ENCODE results near the gene FGF14.

FGF14 gene

DNA sequence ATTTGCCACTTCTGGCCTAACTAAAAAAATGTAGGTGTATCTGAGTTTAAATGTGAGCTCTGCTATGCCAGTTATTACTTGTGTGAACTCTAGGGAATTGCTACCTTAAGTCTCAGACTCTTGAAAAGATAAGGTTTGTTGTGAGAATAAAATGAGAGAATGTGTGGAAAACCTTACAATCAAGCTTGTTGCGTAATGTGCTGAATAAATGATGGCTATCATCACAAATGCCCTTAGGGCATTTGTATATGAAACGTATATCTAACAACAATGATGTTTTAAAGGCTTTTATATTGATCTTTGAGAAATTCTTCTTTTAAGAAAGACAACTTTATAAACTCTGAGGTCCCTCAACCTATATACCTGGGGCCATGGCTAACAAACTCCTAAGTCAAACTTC is 564.6 kb downstream of the FGF14 start:
- DNase-seq: no peak

DNA sequence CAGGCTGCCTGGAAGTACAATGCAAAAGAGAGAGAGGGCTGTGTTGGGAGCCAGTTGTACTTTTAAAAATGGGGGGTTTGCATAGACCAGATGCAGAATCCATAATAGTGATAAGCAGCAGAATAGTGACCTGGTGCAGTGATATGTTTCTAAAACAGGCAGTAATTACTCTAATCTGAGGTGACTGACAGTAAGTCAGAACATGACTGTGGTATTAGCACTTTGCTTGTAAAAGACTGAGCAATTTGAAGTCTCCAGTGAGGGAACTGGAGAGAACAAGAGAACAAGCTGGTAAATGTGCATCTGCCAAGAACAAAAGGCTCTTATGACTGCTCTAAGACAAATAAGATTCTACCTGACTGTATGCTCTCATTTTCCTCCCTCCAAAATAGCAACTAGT is 565.9 kb downstream of the FGF14 start:
- no peak for DNase-seq

DNA sequence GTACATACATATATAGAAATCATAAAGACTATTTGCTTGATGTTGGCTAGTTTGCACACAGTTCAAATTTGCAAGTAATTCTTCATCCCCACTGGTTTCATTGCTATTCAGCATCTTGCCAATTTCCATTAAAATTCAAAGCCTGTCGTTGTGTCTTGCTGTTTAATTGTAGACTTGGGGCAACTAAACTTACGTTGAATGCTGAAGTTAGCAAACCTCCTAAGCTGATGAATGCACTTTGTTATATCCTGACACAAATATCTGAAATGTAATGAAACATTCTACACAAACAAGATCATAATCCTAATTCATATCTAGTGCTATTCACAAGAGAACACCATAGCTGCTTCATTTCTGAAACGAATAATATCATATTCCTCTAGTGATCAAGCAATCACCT is 568.2 kb downstream of the FGF14 start:
- no peak for DNase-seq

DNA sequence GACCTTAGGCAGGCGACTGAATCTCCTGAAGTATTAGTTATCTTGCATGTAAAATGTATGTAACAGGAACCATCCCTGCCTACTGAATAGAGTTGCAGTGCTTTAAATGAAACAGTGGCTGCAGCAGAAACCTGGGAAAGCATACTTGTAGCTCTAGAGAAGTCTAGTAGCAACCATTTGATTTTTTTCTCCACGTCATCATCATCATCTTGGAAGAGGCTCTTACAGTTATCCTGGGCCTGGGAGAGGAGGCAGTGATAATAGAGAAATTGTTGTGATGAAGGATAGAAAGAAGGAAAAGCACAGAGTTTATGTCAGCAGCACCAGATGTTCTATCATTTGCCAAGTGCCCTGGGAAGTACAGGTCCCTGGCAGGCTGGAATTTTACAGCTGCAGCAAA is 571.8 kb downstream of the FGF14 start:
- DNase-seq: no peak

DNA sequence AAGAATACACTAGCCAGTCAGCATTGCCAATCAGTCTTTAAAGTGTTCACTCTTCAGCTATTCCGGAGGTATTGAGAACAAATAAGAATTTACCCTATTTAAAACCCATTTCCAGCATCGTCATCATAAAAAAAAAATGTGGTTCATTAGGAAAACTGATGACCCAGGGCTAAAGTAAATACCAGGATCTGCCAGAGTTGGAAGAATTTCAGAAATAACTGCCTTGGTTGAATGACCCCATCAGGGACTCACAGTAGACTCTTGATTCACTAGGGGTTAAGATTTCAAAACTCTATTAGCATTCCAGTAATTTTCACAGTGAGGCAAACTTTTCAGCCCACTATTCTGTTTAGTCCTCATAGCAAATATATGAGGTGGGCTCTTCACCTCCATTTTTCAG is 572.4 kb downstream of the FGF14 start:
- DNase-seq: no peak

DNA sequence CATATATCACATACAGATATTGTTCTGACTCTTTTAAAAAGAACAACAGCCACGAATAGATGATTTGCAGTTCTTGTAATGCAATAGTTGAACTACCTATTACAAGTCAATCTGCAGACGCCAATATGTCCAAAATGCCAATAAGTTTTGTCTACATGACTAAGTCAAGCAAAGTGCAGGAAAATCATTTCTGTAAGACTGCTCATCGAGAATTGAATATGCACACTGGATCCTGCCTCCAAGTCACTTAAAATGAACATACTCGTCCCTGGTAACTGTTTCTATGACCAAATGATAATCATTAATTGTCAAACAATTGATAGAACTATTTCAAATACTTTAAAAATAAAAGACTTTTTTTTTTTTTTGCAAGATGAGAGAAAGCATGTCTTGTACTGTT is 573.7 kb downstream of the FGF14 start:
- DNase-seq: no peak

DNA sequence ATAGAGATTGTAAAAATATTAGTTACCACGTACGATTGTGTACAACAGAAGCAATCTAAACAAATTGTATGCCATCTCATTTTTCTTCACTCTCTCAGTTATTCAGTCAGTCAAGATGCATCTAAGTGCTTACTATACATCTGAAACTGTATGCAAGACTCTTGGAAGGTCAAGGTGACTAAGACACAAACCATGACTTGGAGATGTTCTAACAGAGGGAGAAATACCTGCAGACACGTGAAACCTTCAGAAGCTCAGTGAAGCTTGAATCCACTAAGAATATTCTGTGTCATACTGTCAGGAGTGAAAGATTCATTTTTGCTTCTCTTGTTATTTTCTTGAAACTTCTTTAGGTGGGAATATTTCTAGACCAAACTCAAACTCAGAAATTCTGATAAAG is 584.0 kb downstream of the FGF14 start:
- DNase-seq: no peak

DNA sequence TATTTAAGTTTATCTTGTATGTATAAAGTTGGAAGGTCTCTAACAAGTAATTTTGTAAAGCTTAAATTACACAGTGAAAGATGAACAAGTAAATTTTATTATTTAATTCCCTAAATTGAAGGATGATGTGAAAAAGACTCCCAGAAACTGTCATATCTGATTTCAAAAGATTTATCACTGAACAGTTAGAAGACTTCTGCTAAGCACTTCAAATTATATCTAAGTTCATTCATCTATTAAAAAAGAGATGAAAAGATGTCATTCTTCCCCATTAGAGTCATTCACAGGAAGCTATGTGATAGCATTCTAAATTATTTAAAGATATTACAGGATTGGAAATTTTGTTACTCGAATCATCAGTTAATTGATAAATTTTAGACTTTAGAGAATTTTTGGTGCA is 590.0 kb downstream of the FGF14 start:
- no peak for DNase-seq

DNA sequence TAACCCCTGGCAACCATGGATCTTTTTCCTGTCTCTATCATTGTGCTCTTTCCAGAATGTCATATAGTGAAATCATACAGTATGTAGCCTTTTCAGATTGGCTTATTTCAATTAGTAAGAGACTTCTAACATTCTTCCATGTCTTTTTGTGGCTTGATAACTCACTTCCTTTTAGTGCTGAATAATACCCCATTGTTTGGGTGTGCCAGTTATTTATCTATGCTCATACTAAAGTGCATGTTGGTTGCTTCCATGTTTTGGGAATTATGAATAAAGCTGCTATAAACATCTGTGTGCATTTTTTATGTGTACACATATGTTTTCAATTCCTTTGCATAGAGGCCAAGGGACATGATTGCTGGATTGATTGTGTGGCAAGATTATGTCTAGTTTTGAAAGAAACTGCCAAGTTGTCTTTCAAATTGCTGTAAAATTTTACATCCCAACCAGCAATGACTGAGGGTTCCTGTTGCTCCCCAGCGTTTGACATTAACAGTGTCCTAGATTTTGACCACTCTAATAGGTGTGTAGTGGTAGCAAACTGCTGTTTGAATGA is 590.5 kb downstream of the FGF14 start:
- no peak for DNase-seq

DNA sequence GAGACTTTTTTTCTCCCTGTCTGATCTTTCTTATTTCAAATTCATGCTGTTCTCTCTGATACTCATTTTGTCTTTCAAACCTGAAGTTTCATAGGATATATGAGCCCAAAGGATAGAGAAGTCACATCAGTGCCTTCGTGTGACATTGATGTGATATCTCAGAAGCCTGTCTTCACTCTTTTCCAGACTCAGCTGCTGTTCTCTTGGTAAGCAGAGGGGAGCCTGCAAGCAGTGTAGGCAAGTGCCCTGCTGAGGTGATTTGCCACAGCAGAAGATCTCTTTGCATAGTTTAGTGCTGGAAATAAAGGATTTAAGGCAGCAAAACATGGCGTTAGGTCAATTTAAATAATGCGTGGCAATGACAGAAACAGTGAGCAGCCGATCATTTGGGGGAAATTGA is 602.7 kb downstream of the FGF14 start:
- no peak for DNase-seq

DNA sequence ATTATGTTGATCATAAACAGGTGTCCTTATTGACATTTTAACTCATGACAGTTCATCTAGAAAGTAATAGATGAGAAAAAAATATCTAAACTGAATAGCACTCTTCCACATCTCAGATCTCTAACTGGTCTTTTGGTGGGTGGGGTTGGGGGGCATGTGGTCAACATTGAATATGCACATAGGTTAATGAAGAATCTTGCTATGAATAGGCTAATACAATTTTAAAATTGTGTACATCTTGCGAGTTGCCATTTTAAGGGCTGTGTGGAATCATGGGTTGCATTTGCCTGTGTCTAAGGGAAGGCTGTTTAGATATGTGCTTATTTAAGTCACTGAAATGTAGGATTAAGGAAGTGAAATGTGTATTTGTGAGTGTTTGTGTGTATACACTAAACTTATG is 603.4 kb downstream of the FGF14 start:
- DNase-seq: no peak

DNA sequence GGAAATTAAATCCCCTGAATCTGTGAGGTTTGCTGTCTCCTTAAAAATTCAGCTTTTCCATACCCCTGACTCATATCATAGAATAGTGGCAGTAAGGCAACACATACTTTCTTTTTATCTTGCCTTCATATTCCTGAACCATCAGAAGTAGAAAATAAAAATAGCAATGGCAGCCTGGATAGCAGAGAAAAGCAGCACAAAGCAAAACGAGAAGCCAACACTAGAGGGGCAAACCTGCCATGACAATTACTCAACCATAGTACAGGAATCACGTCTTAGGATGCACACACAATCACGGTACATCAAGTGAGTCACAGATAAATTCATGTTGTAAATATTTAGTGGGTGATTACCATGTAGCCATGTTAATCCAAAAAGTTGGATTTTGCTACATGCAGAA is 606.4 kb downstream of the FGF14 start:
- DNase-seq: no peak

DNA sequence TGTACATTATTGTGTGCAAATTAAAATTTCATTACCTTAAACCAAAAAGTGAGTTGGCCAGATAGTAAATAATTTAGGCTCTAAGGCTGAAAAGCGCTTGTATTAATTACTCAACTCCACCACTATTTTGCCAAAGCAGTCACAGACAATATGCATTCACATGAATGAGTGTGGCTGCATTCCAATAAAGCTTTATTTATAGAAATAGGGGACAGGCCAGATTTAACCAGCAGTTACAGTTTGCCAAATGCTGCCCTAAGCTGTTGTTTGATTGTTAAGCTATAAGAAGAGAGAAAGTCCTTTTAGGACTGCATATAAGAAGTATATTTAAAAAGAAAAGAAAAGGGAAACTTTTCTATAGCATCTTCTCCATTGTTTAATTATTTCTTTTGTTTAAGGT is 606.8 kb downstream of the FGF14 start:
- no peak for DNase-seq

DNA sequence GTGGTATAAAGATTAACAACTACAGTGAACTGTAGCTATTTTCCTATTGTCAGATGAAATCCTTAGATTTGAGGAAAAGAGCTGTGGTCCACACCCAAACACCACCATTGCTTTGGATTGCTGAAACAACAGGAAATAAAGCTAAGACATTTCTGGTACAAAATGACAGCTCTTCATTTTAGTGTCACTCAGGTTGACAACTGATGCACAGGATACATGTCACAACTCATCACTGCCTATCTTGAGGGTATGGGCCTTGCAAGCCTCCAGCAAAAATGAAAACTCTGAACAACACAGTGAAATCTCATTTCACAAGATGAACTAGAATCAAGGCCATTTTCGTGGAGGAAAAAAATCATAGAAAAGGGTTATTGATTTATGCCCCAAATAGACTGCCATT is 609.7 kb downstream of the FGF14 start:
- no peak for DNase-seq

DNA sequence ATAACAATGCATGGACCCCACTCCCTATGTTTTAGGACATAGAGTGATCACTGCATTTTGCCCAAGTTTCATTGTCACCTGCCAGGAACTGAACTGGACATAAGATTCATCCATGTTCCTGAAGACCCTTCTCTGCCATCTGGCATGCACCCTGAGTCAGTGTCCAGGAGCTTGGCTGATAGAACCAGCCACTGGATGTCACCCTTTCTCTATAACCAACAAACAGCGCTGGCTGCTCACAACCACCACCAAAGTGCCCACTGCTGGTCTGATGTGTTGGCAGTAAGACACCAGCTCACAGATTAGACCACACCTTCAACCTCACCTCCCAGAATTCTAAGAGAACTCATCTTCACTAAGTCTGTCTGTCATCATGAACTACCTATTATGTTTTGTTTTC is 616.0 kb downstream of the FGF14 start:
- peak; percentile 0 for DNase-seq

DNA sequence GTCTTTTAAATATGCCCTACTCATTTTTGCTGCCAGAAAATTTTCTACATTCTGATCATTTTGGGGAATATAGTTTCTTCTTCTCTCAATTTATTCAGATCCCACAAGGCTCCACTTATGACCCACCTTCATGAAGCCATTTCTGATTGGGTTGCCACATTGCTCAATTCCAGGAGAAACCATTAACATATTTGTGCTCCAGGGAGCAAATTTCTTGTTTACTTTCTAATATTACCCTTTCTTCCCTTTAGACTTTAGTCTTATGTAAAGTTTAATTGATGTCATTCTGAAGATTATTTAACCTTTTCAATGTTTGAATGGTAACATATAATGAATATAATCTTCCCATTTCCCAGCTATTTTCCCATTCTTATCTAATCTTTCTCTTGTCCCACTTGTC is 617.5 kb downstream of the FGF14 start:
- DNase-seq: no peak

DNA sequence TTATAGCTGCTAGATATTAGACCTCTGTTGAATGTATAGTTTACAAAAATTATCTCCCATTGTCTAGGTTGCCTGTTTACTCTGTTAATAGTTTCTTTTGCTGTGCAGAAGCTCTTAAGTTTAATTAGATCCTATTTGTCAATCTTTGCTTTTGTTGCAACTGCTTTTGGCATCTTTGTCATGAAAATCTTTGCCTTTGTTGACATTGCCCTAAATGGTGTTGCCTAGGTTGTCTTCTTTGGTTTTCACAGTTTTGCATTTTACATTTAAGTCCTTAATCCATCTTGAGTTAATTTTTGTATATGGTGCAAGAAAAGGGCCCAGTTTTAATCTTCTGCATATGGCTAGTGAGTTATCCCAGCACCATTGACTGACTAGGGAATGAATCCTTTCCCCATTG is 618.3 kb downstream of the FGF14 start:
- no peak for DNase-seq

DNA sequence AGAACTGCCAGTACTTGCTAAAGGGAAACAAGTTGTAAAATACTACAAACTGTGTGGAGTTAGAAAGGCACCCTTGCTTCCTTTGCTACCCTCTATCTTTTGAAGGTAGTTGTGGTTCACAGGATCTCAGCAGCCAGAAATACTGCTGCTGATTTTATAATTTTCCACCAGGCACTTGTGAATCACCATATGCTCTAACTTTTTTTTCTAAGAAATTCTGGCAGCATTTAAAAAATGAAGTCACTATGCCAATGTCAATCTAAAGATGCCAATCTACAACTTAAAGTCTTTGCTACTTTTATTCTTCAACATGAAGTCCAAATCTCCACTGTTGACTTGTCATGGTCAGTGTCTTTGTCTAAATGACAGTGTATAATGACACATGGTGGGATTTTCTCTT is 621.6 kb downstream of the FGF14 start:
- no peak for DNase-seq

DNA sequence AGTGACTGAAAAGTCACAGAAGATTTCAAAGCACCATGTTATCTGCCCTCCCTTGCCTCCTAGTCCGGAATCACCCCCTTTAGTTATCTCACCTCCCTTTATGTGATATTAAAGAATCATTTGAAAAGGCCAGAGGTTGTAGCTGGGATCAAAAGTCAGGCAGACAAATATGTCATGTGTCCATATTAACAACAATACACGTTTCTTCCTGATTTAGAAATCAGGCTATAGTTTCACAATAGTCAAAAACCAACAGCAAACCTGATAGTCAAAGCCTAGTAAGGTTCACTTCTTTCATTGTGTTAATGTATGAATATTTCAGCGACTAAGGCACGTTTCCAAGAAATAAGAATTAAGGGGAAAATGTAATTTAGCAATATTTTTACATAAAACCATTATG is 622.7 kb downstream of the FGF14 start:
- DNase-seq: no peak

DNA sequence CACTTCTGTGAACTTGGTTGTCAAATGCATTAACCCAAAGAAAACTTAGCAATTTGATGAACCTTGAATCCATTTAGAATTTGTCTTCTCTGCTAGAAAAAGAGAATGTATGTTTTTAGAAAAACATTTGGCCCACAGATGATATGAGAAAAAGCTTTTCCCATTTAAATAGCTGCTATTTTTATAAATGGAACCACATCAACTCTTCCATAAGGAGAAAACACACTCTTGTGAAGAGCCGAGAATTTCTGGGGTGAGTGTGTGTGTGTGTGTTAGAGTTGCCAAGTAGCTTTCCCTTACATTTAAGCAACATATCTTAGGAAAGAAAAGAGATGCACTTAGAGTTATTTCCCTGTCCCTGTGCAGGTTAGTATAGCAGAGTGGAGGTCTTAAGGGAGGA is 626.6 kb downstream of the FGF14 start:
- DNase-seq: no peak

DNA sequence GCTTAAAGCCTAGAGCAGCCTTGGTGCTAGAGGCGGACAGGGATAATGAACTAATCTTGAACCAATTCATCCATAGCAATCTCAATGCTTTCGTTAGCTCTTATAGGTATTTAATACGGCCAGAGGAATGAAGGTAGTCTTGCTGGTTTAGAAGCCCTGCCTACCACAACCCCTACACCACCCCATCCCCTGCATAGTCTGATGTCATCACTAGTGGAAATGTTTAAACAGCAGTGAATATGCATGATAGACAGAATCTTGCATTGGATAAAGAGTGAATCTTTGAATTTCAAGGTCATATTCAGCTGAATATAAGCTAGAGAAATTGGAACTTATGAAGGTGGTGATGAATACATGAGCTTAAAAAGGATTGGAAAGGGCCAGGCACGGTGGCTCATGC is 627.5 kb downstream of the FGF14 start:
- no peak for DNase-seq

DNA sequence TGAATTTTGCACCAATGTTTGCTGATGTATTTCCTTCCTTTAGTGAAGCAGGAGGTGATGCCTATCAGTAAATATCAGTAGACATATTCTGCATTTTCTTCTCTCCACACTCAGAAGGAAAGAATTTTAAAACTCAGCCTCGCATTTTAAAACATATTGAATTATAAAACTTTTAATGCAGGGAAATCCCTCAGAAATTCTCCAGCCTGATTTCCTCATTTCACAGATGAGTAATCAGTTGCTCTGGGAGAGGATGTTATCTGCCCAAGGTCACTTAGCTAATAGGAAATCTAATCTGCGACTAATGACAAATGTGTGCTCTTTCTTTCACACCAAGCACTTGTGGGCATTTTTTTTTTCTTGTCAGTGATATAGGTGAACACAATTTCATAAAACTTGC is 628.8 kb downstream of the FGF14 start:
- no peak for DNase-seq

DNA sequence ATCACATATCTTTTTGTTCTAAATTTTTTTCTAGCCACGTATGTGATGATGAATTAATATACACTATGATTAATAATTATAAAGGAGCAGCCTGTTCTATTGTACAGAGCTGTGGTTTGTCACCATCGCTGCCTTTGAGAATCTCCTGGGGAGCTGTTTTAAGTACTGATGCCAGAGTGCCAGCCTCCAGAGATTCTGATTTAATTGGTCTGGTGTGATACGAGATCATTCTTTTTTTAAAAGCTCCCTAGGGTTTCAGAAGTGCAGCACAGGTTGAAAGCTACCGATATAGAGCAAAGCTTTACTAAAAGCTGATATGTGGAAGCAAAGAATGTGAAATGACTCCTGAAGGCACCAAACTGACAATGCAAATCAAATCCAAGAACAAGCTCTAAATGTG is 634.7 kb downstream of the FGF14 start:
- no peak for DNase-seq

DNA sequence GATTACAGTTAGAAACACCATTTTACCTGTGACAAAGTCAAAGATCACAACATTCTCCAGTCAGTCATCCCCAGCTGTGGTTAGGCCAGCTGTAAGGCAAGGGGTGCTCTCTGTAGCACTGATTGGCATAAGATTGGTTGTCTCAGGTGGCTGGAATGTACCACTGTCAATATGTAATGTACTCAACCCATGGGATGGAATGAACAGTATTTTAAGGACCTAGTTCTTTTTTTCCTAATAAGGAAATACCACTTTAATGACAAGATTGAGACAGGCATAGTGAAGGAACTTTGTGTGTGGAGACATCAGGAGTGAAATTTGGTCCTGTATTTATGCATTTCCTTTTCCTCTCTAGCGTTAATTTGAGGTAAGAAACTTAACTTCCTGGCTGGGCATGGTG is 638.7 kb downstream of the FGF14 start:
- DNase-seq: no peak

DNA sequence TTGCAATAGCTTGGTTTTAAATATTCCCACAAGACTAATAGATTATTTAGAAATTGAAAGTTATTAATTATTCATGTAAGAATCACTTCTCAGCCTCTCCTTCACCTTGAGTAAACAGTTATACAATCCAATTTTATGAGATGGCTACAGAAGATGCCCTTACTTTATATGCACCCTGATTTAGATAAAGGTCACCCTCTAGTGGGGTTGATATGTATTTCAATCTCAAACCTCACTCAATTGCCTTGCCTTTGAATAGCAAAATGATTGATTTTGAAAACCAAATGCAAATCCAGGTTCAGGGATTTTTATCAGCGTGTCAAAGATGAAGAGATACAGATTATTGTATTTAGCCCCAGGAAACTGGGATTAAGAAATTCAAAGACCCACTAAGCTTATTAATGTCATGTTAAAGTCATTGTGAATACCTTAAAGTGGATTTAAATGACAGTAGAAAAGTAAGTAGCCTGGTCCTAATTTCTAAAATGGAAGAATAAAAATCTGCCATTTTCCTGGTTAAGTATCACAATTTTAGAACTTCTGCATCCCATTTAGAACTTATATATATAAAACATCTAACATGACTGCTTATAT is 644.3 kb downstream of the FGF14 start:
- DNase-seq: no peak

All from NK-92 treated with Interleukin-12 subunit alpha and Interleukin-12 subunit beta, amount 100 ng/mL, for 24 hours (cell line).